KMS-11 (cell line): ENCODE data around the gene BTBD8.
"Not testable (repeated sequence)": the region's sequence is repeated elsewhere in the genome, so short reads cannot be mapped to it uniquely, and the experiment has no call there.

Experiments used
- H2AFZ ChIP-seq: fragments of 200-600 bp; sonication (generic); 2 replicates; pipeline ENCODE4 v1.6.1; 2016; ENCODE audit warnings: antibody characterized with exemption, mixed run types, low read depth
- H3K27ac ChIP-seq: fragments of 200-600 bp; sonication (generic); 2 replicates; pipeline ENCODE4 v1.6.1; 2016; ENCODE audit warnings: mild to moderate bottlenecking, mixed run types
- H3K27me3 ChIP-seq: fragments of 200-600 bp; sonication (generic); 2 replicates; pipeline ENCODE4 v1.6.1; 2017; ENCODE audit warnings: mild to moderate bottlenecking, low read depth, mixed run types, moderate library complexity; ENCODE audit not compliant: insufficient read depth
- H3K36me3 ChIP-seq: fragments of 200-600 bp; sonication (generic); 2 replicates; pipeline ENCODE4 v1.6.1; 2017; ENCODE audit warnings: mild to moderate bottlenecking, mixed run types; ENCODE audit not compliant: insufficient read depth
- H3K4me1 ChIP-seq: fragments of 200-600 bp; sonication (generic); 2 replicates; pipeline ENCODE4 v1.6.1; 2016; ENCODE audit warnings: mild to moderate bottlenecking, low read depth, mixed run types; ENCODE audit not compliant: poor library complexity, severe bottlenecking
- H3K4me2 ChIP-seq: fragments of 200-600 bp; sonication (generic); 2 replicates; pipeline ENCODE4 v1.7.0; 2016; ENCODE audit warnings: mild to moderate bottlenecking, mixed run types
- H3K4me3 ChIP-seq: fragments of 200-600 bp; sonication (generic); IDR thresholded peaks from 2 replicates; pipeline ENCODE4 v1.6.1; 2017; ENCODE audit warnings: low read depth, low read length, mixed read lengths; ENCODE audit not compliant: insufficient read depth
- H3K79me2 ChIP-seq: fragments of 200-600 bp; sonication (generic); 2 replicates; pipeline ENCODE4 v1.6.1; 2016; ENCODE audit warnings: low read depth, mixed run types; ENCODE audit not compliant: insufficient read depth
- H3K9ac ChIP-seq: fragments of 200-600 bp; sonication (generic); 2 replicates; pipeline ENCODE4 v1.6.1; 2016; ENCODE audit warnings: mild to moderate bottlenecking, mixed run types
- H4K20me1 ChIP-seq: fragments of 200-600 bp; sonication (generic); 2 replicates; pipeline ENCODE4 v1.6.1; 2016; ENCODE audit warnings: mild to moderate bottlenecking, mixed run types; ENCODE audit not compliant: insufficient read depth
- CTCF ChIP-seq: fragments of 200-600 bp; sonication (generic); conservative IDR thresholded peaks from 2 replicates; pipeline ENCODE4 v1.6.1; 2017; ENCODE audit warnings: low read depth, mild to moderate bottlenecking, antibody characterized with exemption, low read length, moderate library complexity, mixed read lengths

The BTBD8 gene

GRCh38 chr1:92075311-92075710, 4.8 kb upstream of the BTBD8 start, which contains the start of gene SETSIP:
Gene SETSIP, minus strand, starts transcription at chr1:92075411. Its CDS starts 0 bp downstream, at chr1:92075411.
- Histone ChIP-seq H3K27me3 (no peaks in the 10 kb centered on the region), H3K4me1 (peaks cover 4% of the 10 kb centered on the region), H3K79me2 (no peaks in the 10 kb centered on the region), H3K9ac (no peak within 1 kb of the TSS), H3K4me2 (no peak within 1 kb of the TSS), H4K20me1 (no peaks in the 10 kb centered on the region), H3K27ac (no peak within 1 kb of the TSS), H3K36me3 (no peaks in the 10 kb centered on the region), H2AFZ (no peak within 1 kb of the TSS), H3K4me3 (no peak within 1 kb of the TSS)
- TF ChIP-seq CTCF = no peak

- no peak for TF ChIP-seq CTCF
- Histone ChIP-seq H3K4me2 (no peak overlapping the region), H3K79me2 (no peaks in the 10 kb centered on the region), H3K4me1 (peaks cover 8% of the 10 kb centered on the region), H4K20me1 (no peaks in the 10 kb centered on the region), H3K27ac (no peak overlapping the region), H3K27me3 (no peaks in the 10 kb centered on the region), H3K36me3 (no peaks in the 10 kb centered on the region), H2AFZ (no peak overlapping the region), H3K9ac (no peak overlapping the region), H3K4me3 (no peak overlapping the region)
These were observed 3.8 kb upstream of the BTBD8 start for GRCh38 chr1:92076363-92076762.

- H3K36me3 ChIP-seq, H3K79me2 ChIP-seq, H3K4me1 ChIP-seq, H3K27ac ChIP-seq, H2AFZ ChIP-seq, H3K27me3 ChIP-seq, H3K4me2 ChIP-seq, H4K20me1 ChIP-seq, H3K4me3 ChIP-seq, H3K9ac ChIP-seq: not testable (repeated sequence)
These were observed 2.1 kb upstream of the BTBD8 start for GRCh38 chr1:92078077-92078476.

- H3K4me1 ChIP-seq = peaks cover 8% of the 10 kb centered on the region
- H2AFZ ChIP-seq = peak overlapping the region; percentile 94
- no peak overlapping the region for H3K9ac ChIP-seq
- no peak overlapping the region for H3K4me3 ChIP-seq
- no peaks in the 10 kb centered on the region for H3K79me2 ChIP-seq
- TF ChIP-seq CTCF = no peak
- H3K27ac ChIP-seq = no peak overlapping the region
- no peak overlapping the region for H3K4me2 ChIP-seq
- no peaks in the 10 kb centered on the region for H4K20me1 ChIP-seq
- no peaks in the 10 kb centered on the region for H3K27me3 ChIP-seq
- no peaks in the 10 kb centered on the region for H3K36me3 ChIP-seq
These were observed 704 bp upstream of the BTBD8 start for GRCh38 chr1:92079441-92079840.

GRCh38 chr1:92081031-92081430, 886 bp downstream of the BTBD8 start:
- H3K27ac ChIP-seq = no peak overlapping the region
- H3K4me1 ChIP-seq = peaks cover 8% of the 10 kb centered on the region
- no peaks in the 10 kb centered on the region for H3K36me3 ChIP-seq
- no peak for TF ChIP-seq CTCF
- no peak overlapping the region for H3K4me3 ChIP-seq
- no peaks in the 10 kb centered on the region for H3K27me3 ChIP-seq
- no peaks in the 10 kb centered on the region for H4K20me1 ChIP-seq
- peak overlapping the region; percentile 52; the same call in 1 of the 2 replicates for H3K9ac ChIP-seq
- peak overlapping the region; percentile 94; the same call in 1 of the 2 replicates for H2AFZ ChIP-seq
- no peaks in the 10 kb centered on the region for H3K79me2 ChIP-seq
- H3K4me2 ChIP-seq = peak overlapping the region; percentile 80
